ENCODE measurements around the gene MALRD1.

The MALRD1 gene

GRCh38 chr10:19310066-19310465 lies 261.5 kb downstream of the MALRD1 start:
- no peak for TF ChIP-seq POLR2A (IDR thresholded peaks at IDR 0.05; ENCODE audit: low read depth, low read length)
- FAIRE-seq: no peak
- DNase-seq (ENCODE audit: insufficient read length, low spot score): no peak

GRCh38 chr10:19316204-19316870 lies 267.7 kb downstream of the MALRD1 start:
- DNase-seq (ENCODE audit: insufficient read length, low spot score): no peak
- FAIRE-seq: no peak
- no peak for TF ChIP-seq POLR2A (IDR thresholded peaks at IDR 0.05; ENCODE audit: low read depth, low read length)

- DNase-seq (ENCODE audit: insufficient read length, low spot score) (no peak), FAIRE-seq (no peak)
- no peak for TF ChIP-seq POLR2A (IDR thresholded peaks at IDR 0.05; ENCODE audit: low read depth, low read length)
These were observed 269.4 kb downstream of the MALRD1 start for GRCh38 chr10:19317952-19318351.

GRCh38 chr10:19325581-19325980 lies 277.0 kb downstream of the MALRD1 start:
- TF ChIP-seq POLR2A (IDR thresholded peaks at IDR 0.05; ENCODE audit: low read depth, low read length): no peak
- FAIRE-seq: no peak
- DNase-seq (ENCODE audit: insufficient read length, low spot score): no peak

- FAIRE-seq: no peak
- TF ChIP-seq POLR2A (IDR thresholded peaks at IDR 0.05; ENCODE audit: low read depth, low read length): no peak
- no peak for DNase-seq (ENCODE audit: insufficient read length, low spot score)
These were observed 280.0 kb downstream of the MALRD1 start for GRCh38 chr10:19328582-19328981.

GRCh38 chr10:19329475-19329874 lies 280.9 kb downstream of the MALRD1 start:
- DNase-seq (ENCODE audit: insufficient read length, low spot score) (no peak), FAIRE-seq (no peak)
- no peak for TF ChIP-seq POLR2A (IDR thresholded peaks at IDR 0.05; ENCODE audit: low read depth, low read length)

GRCh38 chr10:19332304-19332703 lies 283.7 kb downstream of the MALRD1 start:
- TF ChIP-seq POLR2A (IDR thresholded peaks at IDR 0.05; ENCODE audit: low read depth, low read length): no peak
- no peak for DNase-seq (ENCODE audit: insufficient read length, low spot score)
- FAIRE-seq: no peak

- TF ChIP-seq POLR2A (IDR thresholded peaks at IDR 0.05; ENCODE audit: low read depth, low read length): no peak
- no peak for FAIRE-seq
- no peak for DNase-seq (ENCODE audit: insufficient read length, low spot score)
These were observed 285.0 kb downstream of the MALRD1 start for GRCh38 chr10:19333631-19334030.

GRCh38 chr10:19347621-19348020 lies 299.0 kb downstream of the MALRD1 start:
- FAIRE-seq (no peak), DNase-seq (ENCODE audit: insufficient read length, low spot score) (no peak)
- TF ChIP-seq POLR2A (IDR thresholded peaks at IDR 0.05; ENCODE audit: low read depth, low read length): no peak

GRCh38 chr10:19367176-19367575 lies 318.6 kb downstream of the MALRD1 start:
- FAIRE-seq: no peak
- TF ChIP-seq POLR2A (IDR thresholded peaks at IDR 0.05; ENCODE audit: low read depth, low read length): no peak

GRCh38 chr10:19373988-19374387 lies 325.4 kb downstream of the MALRD1 start:
- no peak for TF ChIP-seq POLR2A (IDR thresholded peaks at IDR 0.05; ENCODE audit: low read depth, low read length)
- DNase-seq (ENCODE audit: insufficient read length, low spot score) (no peak), FAIRE-seq (no peak)

More at GRCh38 chr10:19367176-19367575, 318.6 kb downstream of the MALRD1 start:
- no peak for DNase-seq (ENCODE audit: insufficient read length, low spot score)

- no peak for TF ChIP-seq POLR2A (IDR thresholded peaks at IDR 0.05; ENCODE audit: low read depth, low read length)
- no peak for FAIRE-seq
- no peak for DNase-seq (ENCODE audit: insufficient read length, low spot score)
These were observed 337.3 kb downstream of the MALRD1 start for GRCh38 chr10:19385846-19386450.

- FAIRE-seq: no peak
- DNase-seq (ENCODE audit: insufficient read length, low spot score): no peak
- TF ChIP-seq POLR2A (IDR thresholded peaks at IDR 0.05; ENCODE audit: low read depth, low read length): no peak
These were observed 360.3 kb downstream of the MALRD1 start for GRCh38 chr10:19408924-19409323.

- TF ChIP-seq POLR2A (IDR thresholded peaks at IDR 0.05; ENCODE audit: low read depth, low read length): no peak
- no peak for DNase-seq (ENCODE audit: insufficient read length, low spot score)
- no peak for FAIRE-seq
These were observed 362.5 kb downstream of the MALRD1 start for GRCh38 chr10:19411119-19411518.

GRCh38 chr10:19412531-19412930 lies 363.9 kb downstream of the MALRD1 start:
- TF ChIP-seq POLR2A (IDR thresholded peaks at IDR 0.05; ENCODE audit: low read depth, low read length): no peak
- DNase-seq (ENCODE audit: insufficient read length, low spot score) (no peak), FAIRE-seq (no peak)
